Measurements from ENCODE around the gene GLB1L2. TPM values are rescaled to one million over a fixed set of nuclear protein-coding genes. Genes with fewer than 3 reads are reported as not detected.

Gene GLB1L2
- total RNA-seq, 2 donors from 2014 or later, result 2.4 to 4.9 TPM

GRCh38 chr11:134369656-134370525 lies 38.1 kb downstream of the GLB1L2 start:
- H3K27ac Mint-ChIP-seq, result no peak overlapping the region
- ATAC-seq (no peak), DNase-seq (ENCODE audit: low spot score in 2 of 2) (no peak)
- H3K36me3 Mint-ChIP-seq, result no peaks in the 10 kb centered on the region
- H3K9me3 Mint-ChIP-seq, result no peaks in the 10 kb centered on the region

DNA sequence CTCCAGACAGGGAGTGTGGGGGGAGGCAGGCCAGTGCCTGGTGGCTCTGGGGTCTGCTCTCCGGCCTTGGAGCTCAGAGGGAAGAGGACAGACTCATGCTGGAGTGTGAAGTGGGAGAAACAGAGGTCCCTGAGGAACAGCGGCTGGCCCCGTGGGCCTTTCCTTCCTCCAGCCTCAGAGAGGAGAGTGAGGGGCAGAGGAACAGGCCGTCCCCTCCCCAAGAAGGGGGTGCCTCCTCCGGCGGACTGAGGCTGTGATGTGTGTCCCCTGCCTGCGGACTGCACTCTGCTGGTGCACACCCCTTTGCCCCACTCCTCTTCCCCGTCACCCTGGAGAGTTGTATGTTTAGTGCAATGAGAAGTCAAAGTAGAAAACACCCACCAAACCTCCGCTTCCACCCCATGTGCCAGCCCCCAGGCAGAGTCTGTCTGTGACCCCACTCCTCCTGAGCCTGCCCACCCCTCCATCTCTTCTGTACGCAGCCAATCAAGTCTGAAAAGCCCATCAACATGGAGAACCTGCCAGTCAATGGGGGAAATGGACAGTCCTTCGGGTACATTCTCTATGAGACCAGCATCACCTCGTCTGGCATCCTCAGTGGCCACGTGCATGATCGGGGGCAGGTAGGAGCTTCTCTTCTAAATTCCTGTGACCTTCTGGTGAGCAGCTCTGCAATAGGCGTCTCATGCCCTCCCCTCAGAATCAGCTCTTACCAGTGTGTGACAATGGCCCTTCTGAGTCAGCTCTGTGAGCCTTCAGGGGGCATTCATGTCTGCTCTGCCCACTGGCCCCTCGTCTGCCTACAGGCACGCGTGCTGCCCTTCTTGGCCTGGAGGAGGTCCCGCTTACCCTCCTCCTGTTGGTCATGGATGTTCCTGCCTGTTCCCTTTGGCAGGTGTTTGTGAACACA lies 39.0 kb downstream of the GLB1L2 start:
- ATAC-seq, result no peak
- no peak overlapping the region for H3K27ac Mint-ChIP-seq

GRCh38 chr11:134371436-134372185 lies 39.8 kb downstream of the GLB1L2 start:
- peak overlapping the region in 1 of 2 donors; percentile 60 for H3K27ac Mint-ChIP-seq
- H3K36me3 Mint-ChIP-seq, result no peaks in the 10 kb centered on the region
- DNase-seq (ENCODE audit: low spot score in 2 of 2) (no peak), ATAC-seq (no peak)
- no peaks in the 10 kb centered on the region for H3K9me3 Mint-ChIP-seq

More for the DNA sequence above, 39.0 kb downstream of the GLB1L2 start:
- Mint-ChIP-seq H3K36me3 (no peaks in the 10 kb centered on the region), H3K9me3 (no peaks in the 10 kb centered on the region)
- DNase-seq (ENCODE audit: low spot score in 2 of 2), result no peak

DNA sequence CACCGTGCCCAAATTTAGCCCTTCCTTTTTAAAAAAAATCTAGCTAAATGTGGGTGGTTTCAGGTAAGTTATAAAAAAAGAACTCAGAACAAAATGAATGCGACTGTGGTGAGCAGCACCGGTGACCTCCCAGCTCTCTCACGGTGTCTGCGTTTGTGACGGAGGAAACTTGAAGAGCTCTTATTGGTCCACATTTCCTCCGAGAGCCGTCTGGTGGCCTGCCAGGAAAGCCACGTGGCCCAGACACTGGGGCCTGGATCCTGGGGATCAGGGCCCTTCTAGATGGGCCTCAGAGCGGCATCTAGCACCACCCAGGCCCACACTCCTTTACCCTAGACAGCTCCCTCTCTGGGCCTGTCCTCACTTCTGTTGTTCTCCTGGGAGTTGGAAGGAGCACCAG lies 40.7 kb downstream of the GLB1L2 start:
- Mint-ChIP-seq H3K36me3 (no peaks in the 10 kb centered on the region), H3K9me3 (no peaks in the 10 kb centered on the region), H3K27ac (no peak overlapping the region)
- ATAC-seq (no peak), DNase-seq (ENCODE audit: low spot score in 2 of 2) (no peak)

GRCh38 chr11:134372961-134373360 lies 41.2 kb downstream of the GLB1L2 start:
- ATAC-seq, result no peak
- Mint-ChIP-seq H3K27ac (peak overlapping the region in 1 of 2 donors; percentile 7), H3K9me3 (no peaks in the 10 kb centered on the region), H3K36me3 (no peaks in the 10 kb centered on the region)
- DNase-seq (ENCODE audit: low spot score in 2 of 2), result no peak

DNA sequence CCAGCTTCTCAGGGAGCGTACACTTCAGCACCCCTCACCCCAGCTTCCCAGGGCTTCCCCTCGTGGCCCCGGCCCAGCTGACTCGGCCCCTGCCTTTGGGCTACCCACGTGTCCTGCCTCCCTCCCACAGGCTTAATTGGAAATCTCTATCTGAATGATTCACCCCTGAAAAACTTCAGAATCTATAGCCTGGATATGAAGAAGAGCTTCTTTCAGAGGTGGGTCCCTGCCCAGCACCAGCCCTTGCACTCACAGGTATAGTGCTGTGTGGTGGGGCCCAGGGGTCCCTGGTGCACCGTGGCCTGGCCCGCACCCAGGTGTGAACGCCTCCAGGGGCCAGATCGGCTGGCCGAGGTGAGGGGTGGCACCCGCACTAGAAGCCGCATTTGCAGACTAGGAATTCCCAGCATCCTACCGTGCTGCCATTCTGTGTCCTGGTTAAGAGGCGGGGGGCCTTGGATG lies 41.8 kb downstream of the GLB1L2 start:
- ATAC-seq (no peak), DNase-seq (ENCODE audit: low spot score in 2 of 2) (no peak)
- H3K9me3 Mint-ChIP-seq, result no peaks in the 10 kb centered on the region
- H3K27ac Mint-ChIP-seq, result no peak overlapping the region
- no peaks in the 10 kb centered on the region for H3K36me3 Mint-ChIP-seq

GRCh38 chr11:134374171-134374570 lies 42.4 kb downstream of the GLB1L2 start:
- ATAC-seq, result no peak
- Mint-ChIP-seq H3K9me3 (no peaks in the 10 kb centered on the region), H3K36me3 (no peaks in the 10 kb centered on the region), H3K27ac (no peak overlapping the region)
- DNase-seq (ENCODE audit: low spot score in 2 of 2), result no peak

- Mint-ChIP-seq H3K36me3 (no peaks in the 10 kb centered on the region), H3K9me3 (no peaks in the 10 kb centered on the region), H3K27ac (peak overlapping the region in 1 of 2 donors; percentile 72)
- ATAC-seq, result no peak
- no peak for DNase-seq (ENCODE audit: low spot score in 2 of 2)
Observed at GRCh38 chr11:134374891-134375550, 43.2 kb downstream of the GLB1L2 start.

GRCh38 chr11:134376150-134376921 lies 44.5 kb downstream of the GLB1L2 start:
- ATAC-seq, result no peak
- DNase-seq (ENCODE audit: low spot score in 2 of 2), result no peak
- Mint-ChIP-seq H3K27ac (no peak overlapping the region), H3K9me3 (no peaks in the 10 kb centered on the region), H3K36me3 (no peaks in the 10 kb centered on the region)

DNA sequence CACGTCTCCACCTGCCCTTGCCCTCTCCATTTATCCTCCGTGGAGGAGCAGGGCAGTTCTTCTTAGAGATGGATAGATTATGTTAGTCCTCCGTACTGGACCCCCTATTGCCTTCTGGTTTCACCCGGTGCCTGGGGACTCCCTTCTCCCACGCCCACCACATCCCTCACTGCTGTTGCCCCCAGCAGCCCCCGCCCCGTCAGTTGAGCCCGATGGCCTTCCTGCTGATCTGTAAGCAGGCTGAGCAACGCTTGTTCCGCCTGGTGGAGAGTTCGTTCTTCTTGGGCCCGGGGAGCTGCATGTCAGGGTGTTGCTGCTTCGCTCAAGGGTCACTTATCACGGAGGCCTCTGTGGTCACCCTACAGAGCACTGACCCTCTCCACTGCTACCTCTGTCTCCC lies 46.1 kb downstream of the GLB1L2 start:
- Mint-ChIP-seq H3K9me3 (no peaks in the 10 kb centered on the region), H3K27ac (no peak overlapping the region), H3K36me3 (no peaks in the 10 kb centered on the region)
- no peak for ATAC-seq
- DNase-seq (ENCODE audit: low spot score in 2 of 2), result no peak

- DNase-seq (ENCODE audit: low spot score in 2 of 2), result no peak
- H3K9me3 Mint-ChIP-seq, result no peaks in the 10 kb centered on the region
- no peak overlapping the region for H3K27ac Mint-ChIP-seq
- no peak for ATAC-seq
- H3K36me3 Mint-ChIP-seq, result no peaks in the 10 kb centered on the region
Observed at GRCh38 chr11:134379241-134379640, 47.5 kb downstream of the GLB1L2 start.

DNA sequence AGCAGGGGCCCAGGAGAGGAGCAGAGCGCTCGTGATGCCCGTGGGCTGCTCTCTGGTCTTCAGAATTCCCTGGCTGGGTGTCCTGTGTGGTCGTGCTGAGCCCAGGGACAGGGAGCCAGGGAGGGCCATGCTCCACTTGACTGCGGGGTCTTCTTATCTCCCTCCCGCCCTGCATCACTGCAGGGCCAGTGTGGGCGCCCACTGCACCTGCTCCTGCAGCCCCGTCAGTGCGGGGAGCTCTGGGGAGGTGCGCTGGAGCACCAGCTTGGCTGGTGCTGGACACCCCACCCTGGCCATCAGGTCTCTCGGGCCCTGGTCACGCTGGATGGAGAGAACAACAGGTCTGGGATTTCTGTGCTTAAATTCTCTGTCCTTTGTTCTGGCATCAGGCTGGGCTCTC lies 48.4 kb downstream of the GLB1L2 start:
- no peaks in the 10 kb centered on the region for H3K9me3 Mint-ChIP-seq
- DNase-seq (ENCODE audit: low spot score in 2 of 2) (no peak), ATAC-seq (no peak)
- no peaks in the 10 kb centered on the region for H3K36me3 Mint-ChIP-seq
- H3K27ac Mint-ChIP-seq, result peak overlapping the region in 1 of 2 donors; percentile 71

- DNase-seq (ENCODE audit: low spot score in 2 of 2) (no peak), ATAC-seq (no peak)
- Mint-ChIP-seq H3K9me3 (no peaks in the 10 kb centered on the region), H3K36me3 (no peaks in the 10 kb centered on the region), H3K27ac (peak overlapping the region in 1 of 2 donors; percentile 71)
Observed at GRCh38 chr11:134380785-134381184, 49.0 kb downstream of the GLB1L2 start.

DNA sequence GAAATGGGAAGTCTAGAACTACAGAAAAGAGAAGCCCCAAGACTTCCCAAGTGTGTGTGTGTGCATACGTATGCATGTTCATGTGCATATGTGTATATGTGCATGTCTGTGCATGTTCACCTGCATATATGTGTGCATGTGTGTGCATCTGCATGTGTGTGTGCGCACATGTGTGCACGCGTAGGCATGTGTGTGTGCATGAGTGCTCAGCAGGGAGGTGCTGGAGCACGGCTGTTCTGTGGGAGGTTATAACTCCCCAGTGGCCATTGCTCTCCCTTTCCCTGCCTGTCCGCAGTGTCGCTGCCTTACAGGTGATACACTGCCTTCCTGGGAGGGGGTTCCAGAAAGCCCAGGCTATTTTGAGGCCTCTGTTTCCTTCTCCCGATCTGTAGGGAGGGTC lies 50.5 kb downstream of the GLB1L2 start:
- Mint-ChIP-seq H3K9me3 (no peaks in the 10 kb centered on the region), H3K36me3 (no peaks in the 10 kb centered on the region)
- ATAC-seq, result no peak

GRCh38 chr11:134382830-134383229 lies 51.0 kb downstream of the GLB1L2 start:
- Mint-ChIP-seq H3K36me3 (no peaks in the 10 kb centered on the region), H3K9me3 (no peaks in the 10 kb centered on the region), H3K27ac (no peak overlapping the region)
- DNase-seq (ENCODE audit: low spot score in 2 of 2) (no peak), ATAC-seq (no peak)

More for the DNA sequence above, 50.5 kb downstream of the GLB1L2 start:
- DNase-seq (ENCODE audit: low spot score in 2 of 2), result no peak
- H3K27ac Mint-ChIP-seq, result no peak overlapping the region

All from activated naive CD4-positive, alpha-beta T cell treated with anti-CD3 and anti-CD28 coated beads, Interleukin-2, amount 50 U/mL, for 72 hours (primary cell).